GM13976 (cell line): ENCODE results near the gene NKD1.

Source experiments
- DNase-seq: peaks from one replicate; pipeline ENCODE4 v3.0.0; 2012; ENCODE audit warnings: low spot score
- CTCF ChIP-seq: IDR thresholded peaks from 2 replicates; pipeline ENCODE4 v1.5.1; 2012; ENCODE audit warnings: borderline replicate concordance, mild to moderate bottlenecking; ENCODE audit not compliant: insufficient read depth; ENCODE audit errors: extremely low read depth, missing control alignments, control extremely low read depth
- in situ Hi-C: fragments of 300-500 bp; cut with MboI; formaldehyde crosslinking; loops from one replicate; pipeline ENCODE4 v1.12.0; 2022; ENCODE audit warnings: low sequenced_read_pairs, mixed read lengths, inconsistent platforms; ENCODE audit not compliant: unreplicated experiment

Gene NKD1

GRCh38 chr16:50531359-50531758 is 16.8 kb upstream of the NKD1 start:
- no peak for TF ChIP-seq CTCF
- no peak for DNase-seq
- in situ Hi-C loops: no loop called here

- no peak for TF ChIP-seq CTCF
- in situ Hi-C loops: no loop called here
- DNase-seq: no peak
These were observed 16.3 kb upstream of the NKD1 start for GRCh38 chr16:50531901-50532300.

GRCh38 chr16:50532576-50532975 is 15.6 kb upstream of the NKD1 start:
- TF ChIP-seq CTCF: no peak
- DNase-seq: no peak
- in situ Hi-C loops: no loop called here

GRCh38 chr16:50533317-50533716 is 14.9 kb upstream of the NKD1 start:
- no peak for TF ChIP-seq CTCF
- DNase-seq: no peak
- in situ Hi-C loops: no loop called here

- TF ChIP-seq CTCF: no peak
- no peak for DNase-seq
- in situ Hi-C loops: no loop called here
These were observed 14.1 kb upstream of the NKD1 start for GRCh38 chr16:50534091-50534490.

- TF ChIP-seq CTCF: no peak
- in situ Hi-C loops: no loop called here
- DNase-seq: no peak
These were observed 13.6 kb upstream of the NKD1 start for GRCh38 chr16:50534556-50534955.

- in situ Hi-C loops: no loop called here
- TF ChIP-seq CTCF: no peak
- DNase-seq: no peak
These were observed 13.2 kb upstream of the NKD1 start for GRCh38 chr16:50534958-50535357.
